Uterus (tissue), 4 donors: Measurements from ENCODE around the gene ACOT2. TPM values are rescaled to one million over a fixed set of nuclear protein-coding genes. Genes with fewer than 3 reads are reported as not detected.
"Not testable (repeated sequence)": the region's sequence is repeated elsewhere in the genome, so short reads cannot be mapped to it uniquely, and the experiment has no call there.

ENCODE experiments used
- DNase-seq, 2 donors: peaks; one replicate each; pipeline ENCODE4 v3.0.0-alpha.2; 2019 to 2020
- H3K27ac ChIP-seq, 2 donors: fragments of 200-600 bp; sonication (generic); 1 replicate in 1 of 2; 2 replicates in 1 of 2; pipeline ENCODE4 v1.5.1; 2016 to 2018
- H3K27me3 ChIP-seq, 2 donors: fragments of 200-600 bp; sonication (generic); one replicate each; pipeline ENCODE4 v1.5.1; 2018 to 2019; ENCODE audit warnings: control low read depth in 1 of 2
- H3K36me3 ChIP-seq, 2 donors: fragments of 200-600 bp; sonication (generic); one replicate each; pipeline ENCODE4 v1.5.1; 2019; ENCODE audit warnings: control low read depth in 1 of 2
- H3K4me1 ChIP-seq, 2 donors: fragments of 200-600 bp; sonication (generic); one replicate each; pipeline ENCODE4 v1.5.1; 2018 to 2019; ENCODE audit warnings: control low read depth in 1 of 2
- H3K4me3 ChIP-seq, 2 donors: fragments of 200-600 bp; sonication (generic); 1 replicate in 1 of 2; 2 replicates in 1 of 2; pipeline ENCODE4 v1.5.1; 2018 to 2019; ENCODE audit warnings: mild to moderate bottlenecking in 1 of 2
- H3K9me3 ChIP-seq, 2 donors: fragments of 200-600 bp; sonication (generic); one replicate each; pipeline ENCODE4 v1.5.1; 2019; ENCODE audit warnings: control low read depth in 1 of 2
- POLR2A ChIP-seq, 2 donors: fragments of 450-650 bp; IDR thresholded peaks; one replicate each; pipeline ENCODE4 v1.6.1; 2016; ENCODE audit warnings: antibody characterized with exemption in 2 of 2, mild to moderate bottlenecking in 1 of 2, moderate library complexity in 1 of 2
- intact Hi-C: fragments of 100-400 bp; cut with DNase I; formaldehyde crosslinking; loops from one replicate; pipeline ENCODE4 v1.15.1; 2023; ENCODE audit warnings: low total_unique reads
- total RNA-seq, 4 donors: library from RNA; depleted of rRNA in 3 of 4; stranded (reverse); fragments of >200 nt in 3 of 4; gene quantifications; one replicate each; pipeline versions ENCODE4 v1.1.0 to v1.2.4, GENCODE V29; 2014 to 2023
- TF ChIP-seq, protein P1 (sequence below), 4 experiments: fragments of 200-600 bp in 2 of 4; fragments of 450-650 bp in 2 of 4; sonication (generic) in 2 of 4; IDR thresholded peaks; one replicate each; pipeline ENCODE4 v1.5.1; 2016 to 2019; ENCODE audit warnings: antibody characterized with exemption in 4 of 4, mild to moderate bottlenecking in 2 of 4, moderate library complexity in 1 of 4
- donor health status: DM: yes; HTN: yes; CAD: no.

ACOT2 gene
- total RNA-seq, 4 donors from 2014 or later: 25.4 to 48.8 (median 46.1) TPM

DNA sequence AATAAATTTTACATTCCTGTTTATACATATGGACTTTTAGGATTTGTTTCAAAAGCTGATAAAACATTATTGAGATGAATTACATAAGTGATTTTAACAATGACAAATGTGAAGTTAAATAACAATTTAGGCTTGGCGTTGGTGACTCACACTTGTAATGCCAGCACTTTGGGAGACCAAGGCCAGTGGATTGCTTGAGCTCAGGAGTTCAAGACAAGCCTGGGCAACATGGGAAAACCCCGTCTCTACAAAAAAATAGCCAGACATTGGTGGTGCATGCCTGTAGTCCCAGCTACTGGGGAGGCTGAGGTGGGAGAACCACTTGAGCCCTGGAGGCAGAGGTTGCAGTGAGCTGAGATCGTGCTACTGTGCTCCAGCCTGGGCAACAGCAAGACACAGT is 7.4 kb downstream of the ACOT2 start:
- TF ChIP-seq, protein P1, sequence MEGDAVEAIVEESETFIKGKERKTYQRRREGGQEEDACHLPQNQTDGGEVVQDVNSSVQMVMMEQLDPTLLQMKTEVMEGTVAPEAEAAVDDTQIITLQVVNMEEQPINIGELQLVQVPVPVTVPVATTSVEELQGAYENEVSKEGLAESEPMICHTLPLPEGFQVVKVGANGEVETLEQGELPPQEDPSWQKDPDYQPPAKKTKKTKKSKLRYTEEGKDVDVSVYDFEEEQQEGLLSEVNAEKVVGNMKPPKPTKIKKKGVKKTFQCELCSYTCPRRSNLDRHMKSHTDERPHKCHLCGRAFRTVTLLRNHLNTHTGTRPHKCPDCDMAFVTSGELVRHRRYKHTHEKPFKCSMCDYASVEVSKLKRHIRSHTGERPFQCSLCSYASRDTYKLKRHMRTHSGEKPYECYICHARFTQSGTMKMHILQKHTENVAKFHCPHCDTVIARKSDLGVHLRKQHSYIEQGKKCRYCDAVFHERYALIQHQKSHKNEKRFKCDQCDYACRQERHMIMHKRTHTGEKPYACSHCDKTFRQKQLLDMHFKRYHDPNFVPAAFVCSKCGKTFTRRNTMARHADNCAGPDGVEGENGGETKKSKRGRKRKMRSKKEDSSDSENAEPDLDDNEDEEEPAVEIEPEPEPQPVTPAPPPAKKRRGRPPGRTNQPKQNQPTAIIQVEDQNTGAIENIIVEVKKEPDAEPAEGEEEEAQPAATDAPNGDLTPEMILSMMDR (IDR thresholded peaks at IDR 0.05): no peak
- TF ChIP-seq POLR2A (IDR thresholded peaks at IDR 0.05): no peak
- Histone ChIP-seq H3K27ac (no peak overlapping the region), H3K36me3 (no peaks in the 10 kb centered on the region), H3K4me3 (no peak overlapping the region), H3K4me1 (no peaks in the 10 kb centered on the region), H3K27me3 (no peaks in the 10 kb centered on the region), H3K9me3 (no peaks in the 10 kb centered on the region)
- intact Hi-C loops: no loop called here
- no peak for DNase-seq

DNA sequence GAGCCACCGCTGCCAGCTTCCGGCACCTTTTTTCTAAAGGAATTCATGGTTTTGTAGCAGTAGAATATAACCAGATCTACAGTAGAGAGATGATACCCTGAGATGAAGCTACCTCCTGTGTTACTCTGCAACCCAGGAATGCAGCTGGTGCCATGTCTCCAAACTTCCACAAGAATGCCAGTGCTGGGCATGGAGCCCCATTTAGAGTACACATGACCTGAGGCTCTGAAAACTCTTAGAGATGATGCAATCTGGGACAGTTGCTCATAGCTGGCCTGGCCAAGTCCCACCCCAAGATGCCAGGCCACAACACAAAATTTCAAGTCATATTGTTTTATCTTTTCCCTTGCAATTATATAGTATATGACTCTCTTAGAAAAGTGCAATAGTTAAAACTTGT is 8.2 kb downstream of the ACOT2 start:
- intact Hi-C loops, H3K27me3 ChIP-seq, H3K4me3 ChIP-seq, H3K36me3 ChIP-seq, H3K9me3 ChIP-seq, DNase-seq, H3K4me1 ChIP-seq, H3K27ac ChIP-seq: not testable (repeated sequence)

DNA sequence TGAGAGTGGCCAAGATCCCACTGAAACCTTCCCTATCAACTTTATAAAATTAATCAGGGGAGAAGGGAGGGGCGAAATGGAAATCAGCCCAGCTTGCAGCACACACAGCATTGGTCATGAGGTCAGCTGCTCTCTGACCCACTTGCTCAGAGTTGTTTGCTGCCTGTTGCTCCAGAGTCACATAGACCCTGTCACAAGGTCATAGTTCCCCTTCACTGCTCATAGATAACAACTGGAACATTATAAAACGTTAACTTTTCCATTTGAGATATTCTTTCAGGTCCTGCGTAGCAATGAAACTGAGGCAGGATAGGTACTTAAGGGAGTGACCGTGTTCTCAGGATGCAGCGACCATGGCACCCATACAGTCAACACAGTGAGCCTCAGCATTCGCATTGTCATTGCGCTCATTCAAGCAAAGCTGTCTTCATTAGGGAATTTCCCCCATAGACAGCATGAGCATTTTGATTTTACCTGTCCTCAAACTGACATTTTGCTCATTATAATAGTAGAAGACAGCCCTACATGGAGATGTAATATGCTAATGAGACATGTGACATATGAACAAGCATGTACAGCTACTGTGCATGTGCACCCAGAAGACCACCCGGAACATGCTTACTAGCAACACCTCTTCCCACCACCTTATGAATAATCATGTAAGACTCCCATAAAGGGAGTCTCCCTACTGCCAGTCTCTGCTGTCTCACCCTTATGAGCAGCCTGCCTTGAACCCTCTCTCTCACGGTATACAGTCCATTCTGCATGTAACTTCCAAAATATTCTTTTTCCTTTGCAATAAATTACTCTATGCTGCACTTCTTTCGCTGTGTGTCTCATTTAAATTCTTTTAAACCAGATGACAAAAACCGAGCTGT is 13.3 kb downstream of the ACOT2 start:
- intact Hi-C loops, H3K27ac ChIP-seq, H3K4me1 ChIP-seq, H3K36me3 ChIP-seq, DNase-seq, H3K27me3 ChIP-seq, H3K9me3 ChIP-seq, H3K4me3 ChIP-seq: not testable (repeated sequence)

DNA sequence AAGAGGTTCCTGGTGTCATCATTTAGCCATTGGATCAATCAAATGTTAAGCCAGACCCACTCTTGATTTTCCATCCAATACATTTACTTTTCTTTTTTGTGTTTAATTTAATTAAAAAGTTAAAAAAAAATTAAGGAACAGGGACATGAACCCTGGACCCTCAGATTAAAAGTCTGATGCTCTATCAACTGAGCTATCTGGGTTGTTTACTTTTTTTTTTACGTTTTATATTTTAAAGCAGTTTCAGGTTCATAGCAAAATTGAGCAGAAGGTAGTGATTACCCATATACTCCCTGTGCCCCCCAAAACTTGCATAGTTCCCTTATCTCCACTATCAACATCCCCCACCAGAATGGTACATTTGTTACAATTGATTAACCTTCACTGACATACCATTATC is 19.7 kb downstream of the ACOT2 start:
- Histone ChIP-seq H3K4me1 (no peaks in the 10 kb centered on the region), H3K36me3 (no peaks in the 10 kb centered on the region), H3K27me3 (no peaks in the 10 kb centered on the region), H3K9me3 (no peaks in the 10 kb centered on the region), H3K27ac (no peak overlapping the region), H3K4me3 (no peak overlapping the region)
- intact Hi-C loops: no loop called here
- DNase-seq: no peak
- no peak for TF ChIP-seq POLR2A (IDR thresholded peaks at IDR 0.05)
- TF ChIP-seq, protein P1 (IDR thresholded peaks at IDR 0.05): no peak

DNA sequence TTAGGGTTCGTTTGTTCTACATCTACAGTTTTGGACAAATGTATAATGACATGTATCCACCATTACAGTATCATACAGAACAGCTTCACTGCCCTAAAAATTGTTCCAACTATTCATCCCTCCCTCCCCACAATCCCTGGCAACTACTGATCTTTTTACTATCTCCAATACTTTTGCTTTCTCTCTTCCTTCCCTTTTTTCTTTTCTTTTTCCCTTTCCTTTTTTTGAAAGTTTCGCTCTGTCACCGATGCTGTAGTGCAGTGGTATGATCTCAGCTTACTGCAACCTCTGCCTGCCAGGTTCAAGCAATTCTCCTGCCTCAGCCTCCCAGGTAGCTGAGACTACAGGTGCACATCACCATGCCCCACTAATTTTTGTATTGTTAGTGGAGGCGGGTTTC is 20.1 kb downstream of the ACOT2 start:
- intact Hi-C loops: no loop called here
- H3K9me3 ChIP-seq: no peaks in the 10 kb centered on the region
- H3K27ac ChIP-seq: no peak overlapping the region
- no peaks in the 10 kb centered on the region for H3K4me1 ChIP-seq
- no peaks in the 10 kb centered on the region for H3K36me3 ChIP-seq
- no peak overlapping the region for H3K4me3 ChIP-seq
- DNase-seq: no peak
- TF ChIP-seq, protein P1 (IDR thresholded peaks at IDR 0.05): no peak
- TF ChIP-seq POLR2A (IDR thresholded peaks at IDR 0.05): no peak
- H3K27me3 ChIP-seq: no peaks in the 10 kb centered on the region

DNA sequence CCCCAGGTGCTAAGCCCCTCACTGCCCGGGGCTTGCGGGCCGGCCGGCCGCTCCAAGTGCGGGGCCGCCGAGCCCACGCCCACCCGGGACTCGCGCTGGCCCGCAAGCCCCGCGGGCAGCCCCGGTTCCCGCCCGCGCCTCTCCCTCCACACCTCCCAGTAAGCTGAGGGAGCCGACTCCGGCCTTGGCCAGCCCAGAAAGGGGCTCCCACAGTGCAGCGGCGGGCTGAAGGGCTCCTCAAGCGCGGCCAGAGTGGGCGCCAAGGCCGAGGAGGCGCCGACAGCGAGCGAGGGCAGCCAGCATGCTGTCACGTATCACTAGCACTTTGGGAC is 21.6 kb downstream of the ACOT2 start:
- H3K9me3 ChIP-seq, H3K27ac ChIP-seq, H3K4me3 ChIP-seq, intact Hi-C loops, H3K4me1 ChIP-seq, H3K36me3 ChIP-seq, DNase-seq, H3K27me3 ChIP-seq: not testable (repeated sequence)
